NB4 (cell line): ENCODE results near the gene BST1.

Source experiments
- DNase-seq: peaks from one replicate; pipeline ENCODE4 v3.0.0; 2010; ENCODE audit warnings: low read depth
- H3K4me3 ChIP-seq: one replicate; pipeline ENCODE4 v1.5.1; 2011; ENCODE audit warnings: mild to moderate bottlenecking, low read depth, low read length, moderate library complexity
- MYC ChIP-seq: IDR thresholded peaks from 2 replicates; pipeline ENCODE4 v1.6.1; 2011; ENCODE audit warnings: low read depth, low read length
- POLR2A ChIP-seq: IDR thresholded peaks from 2 replicates; pipeline ENCODE4 v1.6.1; 2011; ENCODE audit warnings: mild to moderate bottlenecking; ENCODE audit not compliant: insufficient read length; ENCODE audit errors: extremely low read depth
- TF ChIP-seq, protein P1 (sequence below): IDR thresholded peaks from 2 replicates; pipeline ENCODE4 v1.6.1; 2011; ENCODE audit warnings: low read depth, low read length
- TF ChIP-seq, protein P2 (sequence below): IDR thresholded peaks from one replicate; pipeline ENCODE4 v1.5.1; 2012; ENCODE audit warnings: low read depth, low read length

Gene BST1

DNA sequence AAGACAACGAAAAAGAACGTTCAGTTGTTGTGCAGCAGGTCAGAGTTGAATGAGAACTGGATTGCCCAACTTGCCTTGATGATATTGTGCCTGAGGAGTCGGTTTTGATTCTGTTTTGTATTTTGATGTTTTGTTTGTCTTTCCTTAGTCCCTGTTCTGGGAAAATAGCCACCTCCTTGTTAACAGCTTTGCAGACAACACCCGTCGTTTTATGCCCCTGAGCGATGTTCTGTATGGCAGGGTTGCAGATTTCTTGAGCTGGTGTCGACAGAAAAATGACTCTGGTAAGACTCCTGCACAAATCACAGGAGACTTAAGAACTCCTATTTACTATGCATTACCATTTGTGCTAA lies 4.5 kb downstream of the BST1 start:
- DNase-seq = no peak
- TF ChIP-seq, protein P1, sequence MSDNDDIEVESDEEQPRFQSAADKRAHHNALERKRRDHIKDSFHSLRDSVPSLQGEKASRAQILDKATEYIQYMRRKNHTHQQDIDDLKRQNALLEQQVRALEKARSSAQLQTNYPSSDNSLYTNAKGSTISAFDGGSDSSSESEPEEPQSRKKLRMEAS = no peak
- TF ChIP-seq, protein P2, sequence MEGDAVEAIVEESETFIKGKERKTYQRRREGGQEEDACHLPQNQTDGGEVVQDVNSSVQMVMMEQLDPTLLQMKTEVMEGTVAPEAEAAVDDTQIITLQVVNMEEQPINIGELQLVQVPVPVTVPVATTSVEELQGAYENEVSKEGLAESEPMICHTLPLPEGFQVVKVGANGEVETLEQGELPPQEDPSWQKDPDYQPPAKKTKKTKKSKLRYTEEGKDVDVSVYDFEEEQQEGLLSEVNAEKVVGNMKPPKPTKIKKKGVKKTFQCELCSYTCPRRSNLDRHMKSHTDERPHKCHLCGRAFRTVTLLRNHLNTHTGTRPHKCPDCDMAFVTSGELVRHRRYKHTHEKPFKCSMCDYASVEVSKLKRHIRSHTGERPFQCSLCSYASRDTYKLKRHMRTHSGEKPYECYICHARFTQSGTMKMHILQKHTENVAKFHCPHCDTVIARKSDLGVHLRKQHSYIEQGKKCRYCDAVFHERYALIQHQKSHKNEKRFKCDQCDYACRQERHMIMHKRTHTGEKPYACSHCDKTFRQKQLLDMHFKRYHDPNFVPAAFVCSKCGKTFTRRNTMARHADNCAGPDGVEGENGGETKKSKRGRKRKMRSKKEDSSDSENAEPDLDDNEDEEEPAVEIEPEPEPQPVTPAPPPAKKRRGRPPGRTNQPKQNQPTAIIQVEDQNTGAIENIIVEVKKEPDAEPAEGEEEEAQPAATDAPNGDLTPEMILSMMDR = no peak
- TF ChIP-seq POLR2A = no peak
- TF ChIP-seq MYC = no peak

GRCh38 chr4:15711762-15712161 lies 8.9 kb downstream of the BST1 start:
- H3K4me3 ChIP-seq = no peak overlapping the region
- no peak for DNase-seq
- TF ChIP-seq, protein P1 = no peak
- TF ChIP-seq POLR2A (no peak), MYC (no peak)
- TF ChIP-seq, protein P2 = no peak

More for the DNA sequence above, 4.5 kb downstream of the BST1 start:
- H3K4me3 ChIP-seq = no peak overlapping the region

GRCh38 chr4:15712214-15712613 lies 9.3 kb downstream of the BST1 start:
- H3K4me3 ChIP-seq = no peak overlapping the region
- no peak for DNase-seq
- TF ChIP-seq, protein P1 = no peak
- TF ChIP-seq MYC (no peak), POLR2A (no peak)
- TF ChIP-seq, protein P2 = no peak

GRCh38 chr4:15714141-15714540 lies 11.3 kb downstream of the BST1 start:
- no peak for DNase-seq
- TF ChIP-seq, protein P1 = no peak
- TF ChIP-seq POLR2A (no peak), MYC (no peak)
- TF ChIP-seq, protein P2 = no peak
- no peak overlapping the region for H3K4me3 ChIP-seq

DNA sequence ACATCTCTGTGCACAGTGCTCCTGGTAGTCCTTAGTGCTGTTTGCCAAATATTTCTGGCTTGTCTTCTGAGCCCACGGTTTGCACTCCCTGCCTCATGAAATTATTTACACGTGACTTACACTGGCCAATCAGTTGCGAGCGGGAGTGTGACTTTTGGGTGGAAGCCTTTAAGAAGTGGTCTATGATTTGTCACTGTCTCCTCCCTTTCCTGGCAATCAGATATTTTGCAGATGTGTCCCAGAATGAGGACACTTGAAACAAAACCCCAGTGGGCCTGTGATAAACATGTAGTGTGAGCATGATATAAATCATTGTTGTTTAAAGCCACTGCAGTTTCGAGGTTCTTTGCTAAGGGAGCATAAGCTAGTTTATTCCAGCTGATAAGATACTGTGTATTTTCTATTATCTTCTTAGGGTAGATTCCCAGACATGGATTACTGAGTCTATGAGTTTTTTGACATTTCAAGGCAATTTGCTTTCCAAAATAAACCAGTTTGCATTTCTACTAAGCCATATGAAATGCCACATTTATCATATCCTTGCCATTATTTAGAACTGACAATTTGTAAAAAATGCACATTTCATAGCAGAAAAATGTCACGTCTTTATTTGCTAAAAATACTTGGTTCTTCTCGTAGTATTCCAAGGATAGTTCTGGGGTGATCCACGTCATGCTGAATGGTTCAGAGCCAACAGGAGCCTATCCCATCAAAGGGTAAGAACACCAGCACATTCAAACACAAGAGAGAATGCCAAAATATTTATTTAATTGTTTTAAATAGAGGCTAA lies 12.0 kb downstream of the BST1 start:
- no peak for DNase-seq
- TF ChIP-seq MYC = no peak
- no peak for TF ChIP-seq POLR2A
- TF ChIP-seq, protein P2 = no peak
- TF ChIP-seq, protein P1 = no peak
- H3K4me3 ChIP-seq = no peak overlapping the region

DNA sequence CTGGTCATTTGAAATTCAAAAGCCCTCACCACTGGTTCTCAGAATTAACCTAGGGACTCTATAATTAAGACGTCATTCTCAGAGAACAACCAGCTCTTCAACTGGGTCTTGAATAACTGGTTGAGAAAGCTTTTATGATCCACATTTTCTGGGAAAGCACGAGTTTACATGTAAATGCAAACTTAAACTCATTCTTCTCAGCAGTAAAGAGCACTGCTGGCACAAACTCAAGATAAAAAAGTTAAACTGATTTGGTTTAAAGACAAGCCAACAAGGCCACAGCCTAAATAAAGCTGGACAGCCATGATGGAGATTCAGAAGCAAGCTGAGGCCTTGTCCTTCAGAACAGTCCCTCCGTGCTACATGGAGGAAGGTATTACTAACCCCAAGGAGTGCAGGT lies 13.2 kb downstream of the BST1 start:
- TF ChIP-seq POLR2A (no peak), MYC (no peak)
- TF ChIP-seq, protein P2 = no peak
- TF ChIP-seq, protein P1 = no peak
- DNase-seq = no peak
- H3K4me3 ChIP-seq = no peak overlapping the region
